SJSA1 (cell line): Measurements from ENCODE around the gene FTO. TPM values are rescaled to one million over a fixed set of nuclear protein-coding genes. Genes with fewer than 3 reads are reported as not detected.

Source experiments
- DNase-seq, 2 experiments: peaks; one replicate each; pipeline ENCODE4 v3.0.0-alpha.2; 2015 to 2020; ENCODE audit warnings: low spot score in 2 of 2, low read depth in 1 of 2
- H3K27ac ChIP-seq: fragments of 250-450 bp; sonication (Bioruptor Pico); 2 replicates; pipeline ENCODE4 v1.5.1; 2020; ENCODE audit warnings: mild to moderate bottlenecking, moderate library complexity
- H3K27me3 ChIP-seq: fragments of 250-450 bp; sonication (Bioruptor Pico); replicated peaks from 2 replicates; pipeline ENCODE4 v1.5.1; 2020; ENCODE audit warnings: mild to moderate bottlenecking, moderate library complexity
- H3K36me3 ChIP-seq: fragments of 250-450 bp; sonication (Bioruptor Pico); 2 replicates; pipeline ENCODE4 v1.5.1; 2020; ENCODE audit warnings: mild to moderate bottlenecking
- H3K4me1 ChIP-seq: fragments of 250-450 bp; sonication (Bioruptor Pico); replicated peaks from 2 replicates; pipeline ENCODE4 v1.6.1; 2021; ENCODE audit warnings: mild to moderate bottlenecking
- H3K4me3 ChIP-seq: fragments of 250-450 bp; sonication (Bioruptor Pico); 2 replicates; pipeline ENCODE4 v1.5.1; 2020; ENCODE audit warnings: mild to moderate bottlenecking
- H3K9me3 ChIP-seq: fragments of 250-450 bp; sonication (Bioruptor Pico); replicated peaks from 2 replicates; pipeline ENCODE4 v1.5.1; 2020; ENCODE audit warnings: mild to moderate bottlenecking
- total RNA-seq: library from RNA; depleted of rRNA; stranded (reverse); fragments of >200 nt; shearing (Covaris generic); gene quantifications from 2 replicates; pipeline ENCODE4 v1.2.3, GENCODE V29; 2014

Gene FTO
- total RNA-seq, 1 experiment from 2014 or later = 106 TPM

DNA sequence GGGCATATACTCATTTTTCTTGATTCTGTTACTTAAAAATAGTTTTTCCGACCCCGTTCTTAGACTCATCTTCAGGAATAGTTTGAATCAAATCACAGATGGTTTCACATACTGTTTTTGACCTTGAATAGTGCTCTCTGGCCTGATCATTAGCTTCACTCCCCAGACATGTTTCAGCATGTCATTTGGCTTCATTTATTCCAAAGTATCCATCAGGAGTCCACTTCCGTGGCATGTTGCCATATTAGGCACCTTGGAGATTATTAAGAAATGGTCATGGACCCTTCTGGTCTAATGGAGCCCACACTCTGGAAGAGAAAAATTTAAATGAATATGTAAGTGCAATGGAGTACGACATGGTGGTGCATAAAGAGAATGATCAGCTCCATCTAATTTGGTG is 222.3 kb downstream of the FTO start:
- H3K27ac ChIP-seq = no peak overlapping the region
- H3K9me3 ChIP-seq = no peaks in the 10 kb centered on the region
- peaks cover 5% of the 10 kb centered on the region; the same call in 1 of the 2 replicates for H3K4me1 ChIP-seq
- no peaks in the 10 kb centered on the region for H3K36me3 ChIP-seq
- no peak overlapping the region for H3K4me3 ChIP-seq
- no peak for DNase-seq
- no peaks in the 10 kb centered on the region for H3K27me3 ChIP-seq

DNA sequence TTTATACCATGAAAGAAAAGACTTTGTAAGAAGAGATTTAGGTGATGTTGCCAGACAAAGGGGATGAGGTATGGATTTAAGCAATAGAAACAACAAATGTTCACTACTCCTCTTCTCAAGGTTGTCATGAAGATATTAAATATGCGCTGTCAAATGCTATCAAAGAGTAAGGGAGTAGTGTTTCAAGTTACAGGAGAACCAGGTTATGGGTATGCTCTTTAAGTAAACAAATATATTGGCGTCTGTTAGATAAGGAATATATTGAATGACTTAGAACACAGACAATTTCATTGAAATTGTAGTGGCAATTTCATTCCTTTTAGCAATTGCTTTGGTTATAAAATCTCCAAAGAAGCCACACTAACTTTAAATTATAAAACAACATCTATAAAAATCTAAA is 229.0 kb downstream of the FTO start:
- DNase-seq = no peak
- Histone ChIP-seq H3K27ac (no peak overlapping the region), H3K36me3 (peaks cover 8% of the 10 kb centered on the region), H3K4me3 (no peak overlapping the region), H3K27me3 (no peaks in the 10 kb centered on the region), H3K4me1 (no peaks in the 10 kb centered on the region), H3K9me3 (no peaks in the 10 kb centered on the region)

DNA sequence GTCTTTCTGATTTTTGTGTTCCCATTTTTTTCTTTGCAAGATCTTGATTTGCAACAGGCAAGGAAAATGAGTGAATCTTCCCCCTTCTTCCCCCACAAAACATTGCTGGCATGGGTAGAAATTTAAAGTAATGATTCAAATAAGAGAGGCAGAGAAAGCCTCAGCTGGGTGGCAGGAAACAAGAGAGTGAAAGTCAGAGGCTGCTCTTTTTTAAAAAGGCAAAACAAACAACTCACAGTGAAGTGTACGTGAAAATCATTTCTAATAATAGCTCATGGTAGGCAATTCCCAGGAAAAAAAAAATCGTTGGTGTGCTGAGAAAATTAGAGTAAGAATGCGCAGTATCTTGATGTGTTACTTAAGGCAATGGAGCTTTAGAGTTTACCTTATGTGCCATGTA is 229.5 kb downstream of the FTO start:
- no peaks in the 10 kb centered on the region for H3K4me1 ChIP-seq
- peaks cover 8% of the 10 kb centered on the region for H3K36me3 ChIP-seq
- H3K27me3 ChIP-seq = no peaks in the 10 kb centered on the region
- no peak for DNase-seq
- no peak overlapping the region for H3K4me3 ChIP-seq
- no peak overlapping the region for H3K27ac ChIP-seq
- no peaks in the 10 kb centered on the region for H3K9me3 ChIP-seq

GRCh38 chr16:53936052-53936451 is 232.1 kb downstream of the FTO start:
- Histone ChIP-seq H3K4me3 (no peak overlapping the region), H3K27me3 (no peaks in the 10 kb centered on the region), H3K9me3 (no peaks in the 10 kb centered on the region), H3K36me3 (peaks cover 8% of the 10 kb centered on the region), H3K4me1 (no peaks in the 10 kb centered on the region), H3K27ac (no peak overlapping the region)
- no peak for DNase-seq

DNA sequence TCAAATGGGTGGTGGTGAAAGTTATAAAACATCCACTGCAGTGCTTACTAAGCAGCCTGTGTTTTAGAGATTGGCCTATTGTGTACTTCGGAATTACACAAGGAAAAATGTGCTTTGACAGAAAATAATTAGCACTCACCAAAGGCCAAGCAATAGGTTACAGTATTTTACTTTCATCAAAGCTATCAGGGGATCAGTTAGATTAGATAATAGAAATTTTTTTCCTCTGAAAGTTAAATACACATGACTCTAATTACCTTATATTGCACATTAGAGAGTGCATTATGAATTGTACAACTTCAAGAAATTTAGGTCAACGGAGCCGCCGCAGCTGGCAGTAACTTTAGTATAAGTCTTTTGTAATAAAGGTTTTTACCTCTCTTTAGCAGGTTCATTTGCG is 232.6 kb downstream of the FTO start:
- H3K27me3 ChIP-seq = no peaks in the 10 kb centered on the region
- no peak overlapping the region for H3K27ac ChIP-seq
- peaks cover 8% of the 10 kb centered on the region for H3K36me3 ChIP-seq
- H3K4me1 ChIP-seq = no peaks in the 10 kb centered on the region
- H3K4me3 ChIP-seq = no peak overlapping the region
- H3K9me3 ChIP-seq = no peaks in the 10 kb centered on the region
- no peak for DNase-seq

DNA sequence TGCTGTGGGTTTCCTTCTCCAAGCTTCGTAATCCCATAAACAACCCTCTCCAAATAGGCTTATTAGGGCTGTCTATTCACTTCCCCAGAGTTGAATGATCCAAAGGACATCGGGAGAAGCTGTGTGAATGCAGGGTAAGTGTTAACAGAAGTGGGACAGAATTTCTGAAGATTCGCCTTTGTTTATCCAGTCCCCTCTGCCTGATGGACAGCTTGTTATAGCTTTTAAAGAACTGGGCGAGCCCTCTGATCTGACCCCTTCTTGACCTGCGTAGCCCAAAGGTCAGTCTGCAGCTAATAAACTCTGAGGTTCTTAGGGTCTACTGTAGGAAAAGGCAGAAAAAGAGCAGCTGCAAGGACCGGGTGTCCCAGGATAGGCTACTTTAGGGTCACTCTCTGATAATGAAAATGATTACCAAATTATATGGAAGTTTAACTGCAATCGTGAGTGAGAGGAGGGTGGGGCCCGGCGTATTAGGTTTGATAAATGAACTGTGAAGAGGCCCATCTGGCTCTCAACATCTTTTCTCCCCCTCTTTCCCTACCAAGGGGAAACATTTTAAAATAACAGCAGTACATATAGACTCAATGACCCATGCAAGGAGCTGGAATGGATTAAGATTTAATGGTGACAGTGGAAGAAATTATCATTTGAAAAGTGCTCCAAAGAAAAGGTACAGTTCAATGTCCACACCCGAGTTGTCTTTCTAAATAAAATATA is 233.4 kb downstream of the FTO start:
- H3K36me3 ChIP-seq = peaks cover 8% of the 10 kb centered on the region
- H3K4me1 ChIP-seq = no peaks in the 10 kb centered on the region
- H3K9me3 ChIP-seq = no peaks in the 10 kb centered on the region
- DNase-seq = no peak
- H3K27ac ChIP-seq = no peak overlapping the region
- no peak overlapping the region for H3K4me3 ChIP-seq
- H3K27me3 ChIP-seq = no peaks in the 10 kb centered on the region

- DNase-seq = no peak
- no peaks in the 10 kb centered on the region for H3K27me3 ChIP-seq
- no peaks in the 10 kb centered on the region for H3K36me3 ChIP-seq
- no peak overlapping the region for H3K27ac ChIP-seq
- no peak overlapping the region for H3K4me3 ChIP-seq
- no peaks in the 10 kb centered on the region for H3K9me3 ChIP-seq
- H3K4me1 ChIP-seq = no peaks in the 10 kb centered on the region
These were observed 240.1 kb downstream of the FTO start for GRCh38 chr16:53944025-53944424.

DNA sequence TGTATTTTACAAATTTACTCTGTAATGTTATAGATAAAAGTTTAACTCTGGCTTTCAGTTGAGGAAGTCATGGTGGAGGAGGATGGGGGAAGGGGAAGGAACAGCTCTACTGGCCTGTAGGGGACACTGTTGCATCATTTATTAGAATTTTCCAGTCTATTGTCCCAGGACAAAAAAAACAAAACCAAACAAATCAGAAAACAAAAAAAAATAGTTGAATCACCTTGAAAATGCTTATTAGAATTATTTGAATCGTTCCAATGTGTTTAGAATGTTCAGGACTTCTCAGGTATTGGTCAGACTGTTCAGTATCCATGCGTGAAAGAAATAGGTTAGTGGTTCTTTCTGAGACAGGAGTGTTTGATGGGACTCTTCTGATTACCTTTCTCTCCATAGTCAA is 242.0 kb downstream of the FTO start:
- Histone ChIP-seq H3K27ac (no peak overlapping the region), H3K4me3 (no peak overlapping the region), H3K36me3 (0 out of 2 replicates have a peak, but pooled peaks cover 2% of the 10 kb centered on the region), H3K27me3 (no peaks in the 10 kb centered on the region), H3K9me3 (no peaks in the 10 kb centered on the region), H3K4me1 (no peaks in the 10 kb centered on the region)
- DNase-seq = peak in 1 of 2 experiments; percentile 28

DNA sequence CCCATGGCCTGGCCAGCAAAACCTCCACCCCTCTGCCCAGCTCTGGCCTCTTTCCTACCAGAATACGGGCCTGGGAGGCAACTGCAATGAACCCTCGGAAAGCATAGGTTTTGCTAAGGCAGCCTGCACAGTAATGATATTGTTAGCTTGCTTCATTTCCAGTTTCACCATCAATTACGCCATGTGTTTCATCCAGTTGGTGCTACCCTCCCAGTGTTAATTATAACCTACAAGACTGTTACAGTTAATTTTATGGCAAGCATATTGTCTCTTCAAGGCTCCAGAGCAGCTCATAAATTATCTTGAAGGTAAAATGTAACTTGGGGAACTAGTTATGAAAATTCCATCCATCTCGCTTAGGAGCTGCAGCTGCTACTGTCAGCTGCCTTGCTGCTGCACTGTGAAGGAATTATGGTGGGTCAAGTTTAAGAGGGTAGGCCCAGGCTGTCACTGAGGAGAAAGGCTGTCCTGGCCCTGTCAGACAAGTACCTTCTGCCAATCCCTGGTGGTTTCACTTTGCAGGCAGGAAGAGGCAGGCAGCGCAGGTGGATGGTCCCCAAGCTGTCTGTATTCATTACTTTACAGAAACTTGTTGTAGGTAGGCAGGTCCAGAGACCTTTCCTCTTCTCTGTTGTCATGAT is 242.9 kb downstream of the FTO start:
- H3K27ac ChIP-seq = no peak overlapping the region
- no peak for DNase-seq
- H3K9me3 ChIP-seq = no peaks in the 10 kb centered on the region
- no peaks in the 10 kb centered on the region for H3K4me1 ChIP-seq
- H3K36me3 ChIP-seq = 0 out of 2 replicates have a peak, but pooled peaks cover 3% of the 10 kb centered on the region
- no peaks in the 10 kb centered on the region for H3K27me3 ChIP-seq
- H3K4me3 ChIP-seq = no peak overlapping the region

DNA sequence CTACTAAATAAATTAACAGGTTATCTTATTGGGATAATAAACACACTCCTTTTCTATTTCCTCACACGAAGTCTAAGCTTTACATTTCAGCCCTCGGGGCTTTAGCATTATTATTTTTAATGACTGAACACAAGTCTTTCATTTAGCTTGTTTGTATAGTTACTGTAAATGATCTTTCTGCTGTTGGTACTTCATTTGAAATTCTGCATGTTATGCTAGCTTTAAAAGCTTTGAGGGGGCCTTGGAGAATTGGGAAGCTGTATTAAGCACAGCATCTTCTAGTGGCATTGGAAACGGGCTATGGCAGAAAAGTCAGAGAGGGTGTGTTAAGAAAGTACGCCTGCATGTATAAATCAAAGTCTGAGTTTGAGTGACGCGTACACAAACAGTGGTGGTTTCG is 243.7 kb downstream of the FTO start:
- H3K4me1 ChIP-seq = no peaks in the 10 kb centered on the region
- no peak overlapping the region for H3K27ac ChIP-seq
- no peak overlapping the region for H3K4me3 ChIP-seq
- DNase-seq = no peak
- H3K9me3 ChIP-seq = no peaks in the 10 kb centered on the region
- H3K36me3 ChIP-seq = 0 out of 2 replicates have a peak, but pooled peaks cover 3% of the 10 kb centered on the region
- no peaks in the 10 kb centered on the region for H3K27me3 ChIP-seq

DNA sequence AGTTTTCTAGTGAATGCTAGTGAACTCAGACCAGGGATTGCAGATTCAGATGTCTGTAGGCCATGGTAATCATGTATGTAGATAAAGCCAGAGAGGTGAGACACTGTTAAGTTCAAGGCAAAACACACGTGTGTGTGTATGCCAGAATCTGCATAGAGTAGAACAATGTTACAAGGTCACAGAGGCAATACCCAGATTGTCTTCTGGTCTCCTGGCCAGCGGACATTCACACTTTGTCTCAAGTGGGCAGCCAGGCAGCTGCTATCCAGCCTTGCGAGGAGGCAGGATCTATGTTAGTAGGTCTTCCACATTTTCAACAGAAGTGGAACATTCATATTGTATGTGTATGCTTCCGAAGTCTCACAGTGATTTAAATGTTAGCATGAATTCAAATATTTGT is 244.4 kb downstream of the FTO start:
- Histone ChIP-seq H3K36me3 (0 out of 2 replicates have a peak, but pooled peaks cover 3% of the 10 kb centered on the region), H3K27me3 (no peaks in the 10 kb centered on the region), H3K9me3 (no peaks in the 10 kb centered on the region), H3K4me3 (no peak overlapping the region), H3K27ac (no peak overlapping the region), H3K4me1 (no peaks in the 10 kb centered on the region)
- DNase-seq = no peak

- no peaks in the 10 kb centered on the region for H3K4me1 ChIP-seq
- H3K27me3 ChIP-seq = no peaks in the 10 kb centered on the region
- H3K9me3 ChIP-seq = no peaks in the 10 kb centered on the region
- H3K27ac ChIP-seq = no peak overlapping the region
- no peak overlapping the region for H3K4me3 ChIP-seq
- DNase-seq = no peak
- 0 out of 2 replicates have a peak, but pooled peaks cover 3% of the 10 kb centered on the region for H3K36me3 ChIP-seq
These were observed 244.9 kb downstream of the FTO start for GRCh38 chr16:53948734-53949430.

- 0 out of 2 replicates have a peak, but pooled peaks cover 3% of the 10 kb centered on the region for H3K36me3 ChIP-seq
- no peak for DNase-seq
- H3K27ac ChIP-seq = no peak overlapping the region
- H3K9me3 ChIP-seq = no peaks in the 10 kb centered on the region
- H3K4me3 ChIP-seq = no peak overlapping the region
- no peaks in the 10 kb centered on the region for H3K27me3 ChIP-seq
- no peaks in the 10 kb centered on the region for H3K4me1 ChIP-seq
These were observed 245.9 kb downstream of the FTO start for GRCh38 chr16:53949715-53950410.
